Right ventricle myocardium superior (tissue), 1 donor: ENCODE measurements around the gene NXPH3. TPM values are rescaled to one million over a fixed set of nuclear protein-coding genes. Genes with fewer than 3 reads are reported as not detected.

Source experiments
- total RNA-seq: library from RNA; stranded (reverse); fragmentation: NEBNext Ultra II Directional; extraction: Animal tissue kit (Norgen Biotek cat#: 25700); gene quantifications from one replicate; pipeline ENCODE4 v1.2.1, GENCODE V29; 2021
- donor health status: DM: no; HTN: yes; CAD: no; lungs with severe emphysema.

NXPH3 gene
- total RNA-seq, 1 donor from 2014 or later = 3.7 TPM

Other genes starting within 250 kb of the NXPH3 start
- 18.6 TPM for gene ZNF652, start 213.6 kb upstream of the NXPH3 start, total RNA-seq
- 236 TPM for gene PHB1, start 161.0 kb upstream of the NXPH3 start, total RNA-seq
- 8.0 TPM for gene NGFR, start 80.6 kb upstream of the NXPH3 start, total RNA-seq
- 64.0 TPM for gene SPOP, start 102.2 kb downstream of the NXPH3 start, total RNA-seq
- gene SLC35B1, start 132.1 kb downstream of the NXPH3 start, total RNA-seq = 53.3 TPM
- gene FAM117A, start 188.3 kb downstream of the NXPH3 start, total RNA-seq = 9.5 TPM
- 42.5 TPM for gene KAT7, start 212.8 kb downstream of the NXPH3 start, total RNA-seq